GM19468 (cell line): ENCODE measurements around the gene ERICH3.
A peak's percentile ranks its signal among the peaks of the same experiment; 100 is the strongest.

Experiments used
- ATAC-seq: cut with Tn5 transposase; IDR thresholded peaks from one replicate; pipeline ENCODE4 v1.9.1; 2021; ENCODE audit warnings: mild to moderate bottlenecking, moderate library complexity, moderate number of reproducible peaks; ENCODE audit not compliant: unreplicated experiment; ENCODE audit errors: extremely low read depth

Gene ERICH3

GRCh38 chr1:74673351-74674111, at the start of gene ERICH3:
TSS of gene ERICH3 (minus strand) at chr1:74673792. CDS start at chr1:74673519, 273 bp downstream.
- peak; percentile 28 for ATAC-seq

- ATAC-seq, result no peak
These were observed 44.0 kb upstream of the ERICH3 start for GRCh38 chr1:74717626-74718025.

GRCh38 chr1:74716822-74717221, 43.2 kb upstream of the ERICH3 start:
- ATAC-seq, result no peak

- no peak for ATAC-seq
These were observed 42.2 kb upstream of the ERICH3 start for GRCh38 chr1:74715806-74716205.

- ATAC-seq, result no peak
These were observed 41.6 kb upstream of the ERICH3 start for GRCh38 chr1:74715236-74715502.

- ATAC-seq, result no peak
These were observed 41.0 kb upstream of the ERICH3 start for GRCh38 chr1:74714429-74715235.

GRCh38 chr1:74713849-74714248, 40.3 kb upstream of the ERICH3 start:
- no peak for ATAC-seq

GRCh38 chr1:74712881-74713280, 39.3 kb upstream of the ERICH3 start:
- no peak for ATAC-seq

GRCh38 chr1:74703386-74704182, 30.0 kb upstream of the ERICH3 start:
- ATAC-seq, result no peak

- ATAC-seq, result no peak
These were observed 25.7 kb upstream of the ERICH3 start for GRCh38 chr1:74699331-74699730.

GRCh38 chr1:74697832-74698231, 24.2 kb upstream of the ERICH3 start:
- no peak for ATAC-seq

- no peak for ATAC-seq
These were observed 19.9 kb upstream of the ERICH3 start for GRCh38 chr1:74693473-74693872.

- no peak for ATAC-seq
These were observed 17.3 kb upstream of the ERICH3 start for GRCh38 chr1:74690909-74691308.

GRCh38 chr1:74690364-74690696, 16.7 kb upstream of the ERICH3 start:
- ATAC-seq, result no peak

GRCh38 chr1:74689621-74690363, 16.2 kb upstream of the ERICH3 start:
- peak; percentile 67 for ATAC-seq

GRCh38 chr1:74686928-74687327, 13.3 kb upstream of the ERICH3 start:
- ATAC-seq, result no peak

GRCh38 chr1:74684301-74684700, 10.7 kb upstream of the ERICH3 start:
- no peak for ATAC-seq

GRCh38 chr1:74683656-74684055, 10.1 kb upstream of the ERICH3 start:
- no peak for ATAC-seq

GRCh38 chr1:74681851-74682250, 8.3 kb upstream of the ERICH3 start:
- no peak for ATAC-seq

GRCh38 chr1:74681449-74681848, 7.9 kb upstream of the ERICH3 start:
- ATAC-seq, result peak; percentile 91
